Colonic mucosa (tissue), 4 donors: ENCODE results near the gene KIAA0825. TPM values are rescaled to one million over a fixed set of nuclear protein-coding genes. Genes with fewer than 3 reads are reported as not detected.
"Not testable (repeated sequence)": the region's sequence is repeated elsewhere in the genome, so short reads cannot be mapped to it uniquely, and the experiment has no call there.

ENCODE experiments used
- DNase-seq: peaks from one replicate; pipeline ENCODE4 v3.0.0-alpha.2; 2020
- H3K27ac ChIP-seq: fragments of 200-600 bp; one replicate; pipeline ENCODE4 v1.8.0; 2021
- H3K27me3 ChIP-seq: fragments of 200-600 bp; one replicate; pipeline ENCODE4 v1.8.0; 2021
- H3K36me3 ChIP-seq: fragments of 200-600 bp; one replicate; pipeline ENCODE4 v1.8.0; 2021
- H3K4me1 ChIP-seq: fragments of 200-600 bp; one replicate; pipeline ENCODE4 v1.8.0; 2021; ENCODE audit warnings: mild to moderate bottlenecking
- H3K4me3 ChIP-seq: fragments of 200-600 bp; one replicate; pipeline ENCODE4 v1.8.0; 2021
- H3K9ac ChIP-seq, 2 donors: one replicate each; pipeline ENCODE4 v1.7.0; 2013; ENCODE audit warnings: control low read depth in 2 of 2, low read depth in 2 of 2, low read length in 2 of 2
- H3K9me3 ChIP-seq: fragments of 200-600 bp; one replicate; pipeline ENCODE4 v1.8.0; 2021
- CTCF ChIP-seq: fragments of 200-600 bp; IDR thresholded peaks from one replicate; pipeline ENCODE4 v1.8.0; 2022; ENCODE audit warnings: antibody characterized with exemption, mild to moderate bottlenecking
- intact Hi-C: fragments of 100-400 bp; cut with DNase I; formaldehyde crosslinking; loops from one replicate; pipeline ENCODE4 v1.14.1; 2022
- total RNA-seq, 2 donors: library from RNA; stranded (reverse); fragmentation: NEBNext Ultra II Directional in 1 of 2; extraction: Animal tissue kit (Norgen Biotek cat#: 25700) in 1 of 2; gene quantifications; one replicate each; pipeline ENCODE4 v1.2.1, GENCODE V29; 2021
- donor health status: healthy.
- donor health status: DM: no; HTN: no; CAD: no.
- donor health status: DM: no; HTN: no; CAD: no.

The KIAA0825 gene
- total RNA-seq, 2 donors from 2014 or later, result 1.1 to 1.5 TPM

- TF ChIP-seq CTCF, result no peak
- H3K27me3 ChIP-seq, result no peaks in the 10 kb centered on the region
- intact Hi-C loops, result no loop called here
- H3K36me3 ChIP-seq, result no peaks in the 10 kb centered on the region
- no peaks in the 10 kb centered on the region for H3K9me3 ChIP-seq
- DNase-seq, result no peak
- no peak overlapping the region for H3K9ac ChIP-seq
- no peak overlapping the region for H3K27ac ChIP-seq
- H3K4me3 ChIP-seq, result no peak overlapping the region
- no peaks in the 10 kb centered on the region for H3K4me1 ChIP-seq
Observed at GRCh38 chr5:94125107-94125506, 493.3 kb downstream of the KIAA0825 start.

- H3K27ac ChIP-seq, DNase-seq, H3K4me3 ChIP-seq, H3K27me3 ChIP-seq, H3K4me1 ChIP-seq, intact Hi-C loops, H3K9ac ChIP-seq, H3K9me3 ChIP-seq, H3K36me3 ChIP-seq: not testable (repeated sequence)
Observed at GRCh38 chr5:94116317-94116716, 502.1 kb downstream of the KIAA0825 start.

- Histone ChIP-seq H3K36me3 (no peaks in the 10 kb centered on the region), H3K4me1 (no peaks in the 10 kb centered on the region), H3K9me3 (no peaks in the 10 kb centered on the region), H3K4me3 (no peak overlapping the region), H3K27me3 (no peaks in the 10 kb centered on the region), H3K27ac (no peak overlapping the region), H3K9ac (no peak overlapping the region)
- intact Hi-C loops, result no loop called here
- no peak for TF ChIP-seq CTCF
- DNase-seq, result no peak
Observed at GRCh38 chr5:94113087-94113486, 505.3 kb downstream of the KIAA0825 start.

- TF ChIP-seq CTCF, result no peak
- intact Hi-C loops, result no loop called here
- H3K4me1 ChIP-seq, result no peaks in the 10 kb centered on the region
- H3K27me3 ChIP-seq, result no peaks in the 10 kb centered on the region
- H3K9me3 ChIP-seq, result no peaks in the 10 kb centered on the region
- peak overlapping the region; percentile 80 for H3K4me3 ChIP-seq
- no peaks in the 10 kb centered on the region for H3K36me3 ChIP-seq
- peak overlapping the region; percentile 81 to 90 for H3K9ac ChIP-seq
- H3K27ac ChIP-seq, result peak overlapping the region; percentile 89
- peak; percentile 96 for DNase-seq
Observed at GRCh38 chr5:94111209-94112004, 507.0 kb downstream of the KIAA0825 start.

- intact Hi-C loops, result no loop called here
- H3K9ac ChIP-seq, result no peak overlapping the region
- H3K27ac ChIP-seq, result no peak overlapping the region
- DNase-seq, result no peak
- no peak for TF ChIP-seq CTCF
- no peaks in the 10 kb centered on the region for H3K9me3 ChIP-seq
- H3K4me1 ChIP-seq, result no peaks in the 10 kb centered on the region
- no peaks in the 10 kb centered on the region for H3K36me3 ChIP-seq
- H3K27me3 ChIP-seq, result no peaks in the 10 kb centered on the region
- no peak overlapping the region for H3K4me3 ChIP-seq
Observed at GRCh38 chr5:94103514-94104245, 514.7 kb downstream of the KIAA0825 start.

Other genes with a start within 250 kb of the KIAA0825 start
- gene SLF1, start 65 bp upstream of the KIAA0825 start, total RNA-seq, result 1 to 10 TPM; 3.8 to 8.4 TPM